HG02763 (cell line): ENCODE data around the gene CDKN2B-AS1.

Experiments
- ATAC-seq: cut with Tn5 transposase; IDR thresholded peaks from one replicate; pipeline ENCODE4 v1.9.1; 2021; ENCODE audit warnings: mild to moderate bottlenecking, moderate library complexity; ENCODE audit not compliant: unreplicated experiment

The CDKN2B-AS1 gene

GRCh38 chr9:22147813-22148527 is 153.4 kb downstream of the CDKN2B-AS1 start:
- ATAC-seq, result no peak

- ATAC-seq, result no peak
Observed at GRCh38 chr9:22148528-22148875, 153.9 kb downstream of the CDKN2B-AS1 start.

GRCh38 chr9:22148876-22149637 is 154.5 kb downstream of the CDKN2B-AS1 start:
- no peak for ATAC-seq

GRCh38 chr9:22154064-22154463 is 159.5 kb downstream of the CDKN2B-AS1 start:
- ATAC-seq, result no peak

GRCh38 chr9:22156586-22156985 is 162.0 kb downstream of the CDKN2B-AS1 start:
- no peak for ATAC-seq

- no peak for ATAC-seq
Observed at GRCh38 chr9:22157276-22157675, 162.7 kb downstream of the CDKN2B-AS1 start.

GRCh38 chr9:22157828-22158227 is 163.2 kb downstream of the CDKN2B-AS1 start:
- no peak for ATAC-seq

- ATAC-seq, result no peak
Observed at GRCh38 chr9:22158271-22158670, 163.7 kb downstream of the CDKN2B-AS1 start.

- ATAC-seq, result no peak
Observed at GRCh38 chr9:22158927-22159346, 164.3 kb downstream of the CDKN2B-AS1 start.

GRCh38 chr9:22159586-22159985 is 165.0 kb downstream of the CDKN2B-AS1 start:
- ATAC-seq, result no peak

- ATAC-seq, result no peak
Observed at GRCh38 chr9:22160221-22160620, 165.6 kb downstream of the CDKN2B-AS1 start.

GRCh38 chr9:22165144-22165543 is 170.6 kb downstream of the CDKN2B-AS1 start:
- ATAC-seq, result no peak

GRCh38 chr9:22169243-22169642 is 174.7 kb downstream of the CDKN2B-AS1 start:
- no peak for ATAC-seq

GRCh38 chr9:22169727-22170503 is 175.3 kb downstream of the CDKN2B-AS1 start:
- no peak for ATAC-seq
